IMR-90 (cell line): ENCODE measurements around the gene IRF6. TPM values are rescaled to one million over a fixed set of nuclear protein-coding genes. Genes with fewer than 3 reads are reported as not detected.

Source experiments
- ATAC-seq: fragments of 200-7000 bp; cut with Tn5 transposase; 2 replicates; pipeline ENCODE4 v1.9.1; 2020; ENCODE audit warnings: low read depth, mild to moderate bottlenecking, moderate library complexity
- BruUV-seq: library from RNA; stranded (reverse); fragments of 400-500 nt; replicated peaks from 2 replicates; lab custom pipeline; 2021; lab: Mats Ljungman, UMichigan
- CTCF ChIA-PET: fragments of 300-600 bp; formaldehyde crosslinking; extraction: SDS; loops from one replicate; lab custom pipeline; 2021; ENCODE audit warnings: antibody characterized with exemption; lab: Yijun Ruan, JAX
- POLR2A ChIA-PET: fragments of 300-600 bp; sonication (Branson Sonifier 250); formaldehyde crosslinking; loops from one replicate; lab custom pipeline; 2022; ENCODE audit warnings: antibody characterized with exemption; ENCODE audit not compliant: unreplicated experiment; lab: Charles Lee
- DNase-seq: peaks from one replicate; pipeline ENCODE4 v3.0.0; 2013
- H2AFZ ChIP-seq: replicated peaks from 2 replicates; pipeline ENCODE3; 2013; ENCODE audit warnings: low read length, mild to moderate bottlenecking; ENCODE audit not compliant: poor library complexity
- H2AK5ac ChIP-seq: 2 replicates; pipeline ENCODE4 v1.6.1; 2013; ENCODE audit warnings: low read depth, low read length, inconsistent platforms
- H2AK9ac ChIP-seq: replicated peaks from 2 replicates; pipeline ENCODE3; 2013; ENCODE audit warnings: mild to moderate bottlenecking, low read depth, low read length, moderate library complexity; ENCODE audit not compliant: poor library complexity
- H2BK120ac ChIP-seq: 2 replicates; pipeline ENCODE4 v1.6.1; 2013; ENCODE audit warnings: low read depth, low read length, inconsistent platforms
- H2BK15ac ChIP-seq: 3 replicates; pipeline ENCODE4 v1.6.1; 2013; ENCODE audit warnings: low read depth, low read length, inconsistent platforms
- H2BK20ac ChIP-seq: 2 replicates; pipeline ENCODE4 v1.6.1; 2013; ENCODE audit warnings: low read depth, mild to moderate bottlenecking, inconsistent platforms, low read length, moderate library complexity
- H2BK5ac ChIP-seq: 2 replicates; pipeline ENCODE4 v1.6.1; 2013; ENCODE audit warnings: mild to moderate bottlenecking, low read depth, low read length, inconsistent platforms; ENCODE audit not compliant: poor library complexity, severe bottlenecking
- H3K14ac ChIP-seq: replicated peaks from 2 replicates; pipeline ENCODE4 v1.6.1; 2013; ENCODE audit warnings: low read depth, low read length, inconsistent platforms
- H3K18ac ChIP-seq: 2 replicates; pipeline ENCODE4 v1.6.1; 2013; ENCODE audit warnings: low read depth, low read length, control low read depth
- H3K23ac ChIP-seq: 2 replicates; pipeline ENCODE4 v1.6.1; 2013; ENCODE audit warnings: low read depth, low read length, inconsistent platforms
- H3K27ac ChIP-seq: 2 replicates; pipeline ENCODE4 v1.5.1; 2013; ENCODE audit warnings: mild to moderate bottlenecking, control low read depth, low read length; ENCODE audit not compliant: insufficient read depth
- H3K27me3 ChIP-seq: 2 replicates; pipeline ENCODE4 v1.6.1; 2013; ENCODE audit warnings: low read length; ENCODE audit not compliant: control insufficient read depth, insufficient read depth
- H3K36me3 ChIP-seq: 2 replicates; pipeline ENCODE4 v1.6.1; 2013; ENCODE audit warnings: low read length, mixed read lengths; ENCODE audit not compliant: control insufficient read depth, insufficient read depth
- H3K4ac ChIP-seq: 2 replicates; pipeline ENCODE4 v1.6.1; 2013; ENCODE audit warnings: low read depth, low read length, inconsistent platforms
- H3K4me1 ChIP-seq: 2 replicates; pipeline ENCODE4 v1.6.1; 2013; ENCODE audit warnings: low read length, mixed read lengths; ENCODE audit not compliant: control insufficient read depth, insufficient read depth
- H3K4me2 ChIP-seq: 2 replicates; pipeline ENCODE4 v1.6.1; 2013; ENCODE audit warnings: low read depth, mild to moderate bottlenecking, control low read depth, low read length, moderate library complexity
- H3K4me3 ChIP-seq: 2 replicates; pipeline ENCODE4 v1.5.1; 2013; ENCODE audit warnings: low read depth, mild to moderate bottlenecking, control low read depth, low read length, moderate library complexity; ENCODE audit not compliant: insufficient read depth
- H3K56ac ChIP-seq: 2 replicates; pipeline ENCODE4 v1.6.1; 2013; ENCODE audit warnings: low read length, inconsistent platforms; ENCODE audit not compliant: insufficient read depth; ENCODE audit errors: extremely low read depth
- H3K79me1 ChIP-seq, 2 experiments: 2 replicates each; pipeline ENCODE4 v1.6.1; 2013; ENCODE audit warnings: low read length in 2 of 2, inconsistent platforms in 1 of 2, low read depth in 1 of 2
- H3K9ac ChIP-seq: 2 replicates; pipeline ENCODE4 v1.6.1; 2013; ENCODE audit warnings: low read depth, low read length, control low read depth
- H3K9me1 ChIP-seq: 2 replicates; pipeline ENCODE4 v1.6.1; 2013; ENCODE audit warnings: low read length, inconsistent platforms; ENCODE audit not compliant: insufficient read depth
- H3K9me3 ChIP-seq: 2 replicates; pipeline ENCODE4 v1.6.1; 2013; ENCODE audit warnings: low read length; ENCODE audit not compliant: control insufficient read depth, insufficient read depth
- H4K20me1 ChIP-seq: 2 replicates; pipeline ENCODE4 v1.6.1; 2013; ENCODE audit warnings: low read length, inconsistent platforms; ENCODE audit not compliant: insufficient read depth
- H4K5ac ChIP-seq: 2 replicates; pipeline ENCODE4 v1.6.1; 2013; ENCODE audit warnings: mild to moderate bottlenecking, low read depth, low read length, control low read depth
- H4K8ac ChIP-seq, 2 experiments: 2 replicates each; pipeline ENCODE4 v1.6.1; 2013; ENCODE audit warnings: low read depth in 2 of 2, low read length in 2 of 2, control low read depth in 1 of 2, inconsistent platforms in 1 of 2
- H4K91ac ChIP-seq: 2 replicates; pipeline ENCODE4 v1.6.1; 2013; ENCODE audit warnings: low read depth, low read length, inconsistent platforms; ENCODE audit not compliant: insufficient read depth
- CEBPB ChIP-seq: IDR thresholded peaks from 2 replicates; pipeline ENCODE4 v1.6.1; 2012; ENCODE audit warnings: low read depth, low read length, improper control_type of control experiment
- MXI1 ChIP-seq: IDR thresholded peaks from 2 replicates; pipeline ENCODE4 v1.6.1; 2012; ENCODE audit warnings: low read depth, mild to moderate bottlenecking, low read length, moderate library complexity, borderline replicate concordance
- NFE2L2 ChIP-seq: fragments of 150-350 bp; IDR thresholded peaks from 2 replicates; pipeline ENCODE4 v1.6.1; 2016; ENCODE audit warnings: low read depth, mild to moderate bottlenecking, low read length
- RAD21 ChIP-seq: IDR thresholded peaks from 2 replicates; pipeline ENCODE4 v1.6.1; 2012; ENCODE audit warnings: low read length, improper control_type of control experiment
- SMC3 ChIP-seq: fragments of 150-350 bp; IDR thresholded peaks from 2 replicates; pipeline ENCODE4 v1.6.1; 2016; ENCODE audit warnings: low read depth, mild to moderate bottlenecking, antibody characterized with exemption, low read length, moderate library complexity
- WGBS, 2 experiments: methylation state at CpG; one replicate each; pipeline versions ENCODE4 v1.1.5 to v1.1.7; 2013; ENCODE audit warnings: missing lambda C conversion rate in 2 of 2; ENCODE audit not compliant: insufficient read length in 1 of 2; ENCODE audit errors: extremely low coverage in 2 of 2; 5-methylcytosine and 5-hydroxymethylcytosine counted together
- dilution Hi-C: fragments of 300-500 bp; cut with HindIII; formaldehyde crosslinking; loops from one replicate; pipeline ENCODE4 v1.14.3; 2018; ENCODE audit warnings: low sequenced_read_pairs; ENCODE audit not compliant: unreplicated experiment
- in situ Hi-C: fragments of 300-500 bp; cut with MboI; formaldehyde crosslinking; loops from 3 replicates; pipeline ENCODE4 v1.14.3; 2019; ENCODE audit warnings: low sequenced_read_pairs, inconsistent platforms, mixed read lengths
- intact Hi-C: fragments of 100-400 bp; cut with micrococcal nuclease; formaldehyde crosslinking; loops from 2 replicates; pipeline ENCODE4 v1.10.0; 2022
- polyA plus RNA-seq, 3 experiments: library from polyadenylated mRNA; depleted of rRNA; stranded (reverse); fragments of >200 nt; gene quantifications; 2 replicates each; pipeline ENCODE4 v1.2.3, GENCODE V29; 2012; ENCODE audit warnings: low replicate concordance in 1 of 3
- total RNA-seq: library from RNA; depleted of rRNA; stranded (reverse); fragments of >200 nt; gene quantifications from 2 replicates; pipeline ENCODE4 v1.2.3, GENCODE V29; 2012
- TF ChIP-seq, protein P1 (sequence below): fragments of 150-350 bp; IDR thresholded peaks from 2 replicates; pipeline ENCODE4 v1.6.1; 2017; ENCODE audit warnings: mild to moderate bottlenecking, antibody characterized with exemption, low read length, low read depth

The IRF6 gene
- total and polyA plus RNA-seq, 2 of the 4 experiments (the other 2 are of a cell fraction): 1.2 to 2.9 TPM

DNA sequence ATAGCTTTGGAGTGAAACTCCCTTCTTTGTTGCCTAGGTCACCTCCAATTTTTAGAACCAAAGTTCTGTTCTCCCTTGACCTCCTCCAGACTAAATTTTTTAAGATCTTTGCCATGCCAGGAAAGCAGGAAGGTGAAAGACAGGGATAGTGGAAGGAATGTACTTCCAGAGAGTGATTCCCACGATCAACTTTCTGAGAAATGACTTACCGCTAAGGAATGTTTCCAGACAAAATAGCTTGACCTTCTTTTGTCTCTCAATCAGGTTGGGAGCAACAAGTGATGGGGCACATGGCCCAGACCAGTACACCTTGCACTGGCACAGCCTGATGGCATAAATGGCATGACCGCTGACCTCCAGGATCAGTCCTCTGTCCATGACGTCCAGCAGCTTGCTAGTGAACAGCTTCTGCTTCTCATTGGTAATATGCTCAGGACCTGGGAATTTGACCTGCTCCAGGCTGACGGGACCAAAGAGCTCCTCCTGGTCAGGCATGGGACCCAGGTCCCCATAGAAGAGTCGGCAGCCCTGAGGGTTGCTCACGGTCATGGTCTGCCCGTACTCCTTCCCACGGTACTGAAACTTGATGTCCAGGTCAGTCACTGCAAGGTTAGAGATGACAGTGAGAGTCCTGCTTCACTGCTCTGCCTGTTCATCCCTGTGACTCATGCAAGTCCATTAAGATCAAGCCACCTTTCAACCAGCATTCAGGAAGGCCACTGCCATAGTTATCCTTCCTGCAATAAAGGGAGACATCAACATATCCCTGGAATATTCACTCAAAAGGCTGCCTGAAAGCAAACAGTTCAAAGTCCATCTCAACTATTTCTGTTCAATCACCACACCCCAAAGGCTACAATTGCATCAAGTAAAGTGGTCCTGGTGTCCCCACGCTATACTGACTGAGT lies 15.4 kb downstream of the IRF6 start (continued):
- TF ChIP-seq SMC3: no peak
- no peak for TF ChIP-seq RAD21

DNA sequence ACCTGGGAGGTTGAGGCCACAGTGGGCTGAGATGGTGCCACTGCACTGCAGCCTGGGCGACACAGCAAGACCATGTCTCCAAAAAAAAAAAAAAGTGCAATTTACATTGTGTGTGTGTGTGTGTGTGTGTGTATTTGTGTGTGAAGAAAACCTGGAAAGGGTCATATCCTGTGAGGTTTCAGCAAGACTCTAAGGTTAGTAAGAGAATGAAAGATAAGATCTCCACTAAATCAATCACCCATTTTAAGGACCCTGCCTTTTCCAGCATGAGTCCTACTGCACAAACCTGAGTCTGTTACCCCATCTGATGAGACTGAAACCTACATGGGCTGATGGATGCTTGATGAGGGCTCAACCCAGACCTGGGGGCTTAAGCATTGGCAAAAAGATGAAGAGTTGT lies 16.7 kb downstream of the IRF6 start:
- no peak for ATAC-seq
- DNase-seq: no peak
- Histone ChIP-seq H2AK9ac (no peak overlapping the region), H3K27ac (no peak overlapping the region), H3K9me3 (no peaks in the 10 kb centered on the region), H3K23ac (no peak overlapping the region), H3K27me3 (peaks cover 3% of the 10 kb centered on the region; the same call in 1 of the 2 replicates), H3K9me1 (0 out of 2 replicates have a peak, but pooled peaks cover 3% of the 10 kb centered on the region), H2BK20ac (no peak overlapping the region), H3K4me3 (no peak overlapping the region), H3K14ac (no peak overlapping the region), H3K79me1 (peaks cover 0 to under 1% of the 10 kb centered on the region in 2 experiments; a peak in 1 of 4 replicates), H2BK5ac (no peak overlapping the region), H2BK120ac (no peak overlapping the region), H2AFZ (no peak overlapping the region), H3K36me3 (no peaks in the 10 kb centered on the region), H3K56ac (no peak overlapping the region), H4K91ac (no peak overlapping the region), H3K18ac (no peak overlapping the region), H3K4me2 (no peak overlapping the region), H4K5ac (no peak overlapping the region), H2AK5ac (no peak overlapping the region), H2BK15ac (no peak overlapping the region), H3K9ac (no peak overlapping the region), H4K8ac (no peak overlapping the region), H4K20me1 (no peaks in the 10 kb centered on the region), H3K4me1 (no peaks in the 10 kb centered on the region), H3K4ac (no peak overlapping the region)
- dilution Hi-C loops (no loop called here), intact Hi-C loops (no loop called here), in situ Hi-C loops (no loop called here)
- ChIA-PET POLR2A (no interaction called here), CTCF (no interaction called here)
- no TSS peak for BruUV-seq
- WGBS, 2 experiments: 57% methylated on average over 1 of the region's 1 CpG; no CpG with 5 or more reads in 1 of the 2 experiments
- TF ChIP-seq MXI1 (no peak), NFE2L2 (no peak), CEBPB (no peak)
- TF ChIP-seq, protein P1, sequence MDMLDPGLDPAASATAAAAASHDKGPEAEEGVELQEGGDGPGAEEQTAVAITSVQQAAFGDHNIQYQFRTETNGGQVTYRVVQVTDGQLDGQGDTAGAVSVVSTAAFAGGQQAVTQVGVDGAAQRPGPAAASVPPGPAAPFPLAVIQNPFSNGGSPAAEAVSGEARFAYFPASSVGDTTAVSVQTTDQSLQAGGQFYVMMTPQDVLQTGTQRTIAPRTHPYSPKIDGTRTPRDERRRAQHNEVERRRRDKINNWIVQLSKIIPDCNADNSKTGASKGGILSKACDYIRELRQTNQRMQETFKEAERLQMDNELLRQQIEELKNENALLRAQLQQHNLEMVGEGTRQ: no peak
